Measurements from ENCODE around the gene SLC25A39.

- no peak for TF ChIP-seq CTCF (IDR thresholded peaks at IDR 0.05)
- no peak for TF ChIP-seq TAF1 (IDR thresholded peaks at IDR 0.05; ENCODE audit: borderline replicate concordance, low read depth, low read length)
- no peak for TF ChIP-seq JUND (IDR thresholded peaks at IDR 0.05)
- no peak for TF ChIP-seq RAD21 (IDR thresholded peaks at IDR 0.05; ENCODE audit: low read length)
- no peak for TF ChIP-seq REST (IDR thresholded peaks at IDR 0.05; ENCODE audit: low read depth, low read length)
- TF ChIP-seq GATA2 (CRISPR knock-in tag; IDR thresholded peaks at IDR 0.05), result no peak
- no peak for TF ChIP-seq USF2 (IDR thresholded peaks at IDR 0.05; ENCODE audit: borderline replicate concordance, low read depth, low read length)
- TF ChIP-seq MXI1 (IDR thresholded peaks at IDR 0.05; ENCODE audit: low read depth, low read length), result no peak
- no peak for TF ChIP-seq EZH2phosphoT487 (IDR thresholded peaks at IDR 0.05; ENCODE audit: borderline replicate concordance, low read depth)
- TF ChIP-seq FOSL2 (IDR thresholded peaks at IDR 0.05; ENCODE audit: borderline replicate concordance, low read depth), result no peak
- TF ChIP-seq GABPA (IDR thresholded peaks at IDR 0.05; ENCODE audit: low read depth), result no peak
- no peak for TF ChIP-seq NFIC (IDR thresholded peaks at IDR 0.05; ENCODE audit: borderline replicate concordance)
Observed at GRCh38 chr17:44273607-44274006, 51.0 kb downstream of the SLC25A39 start.

Measured in SK-N-SH (cell line).